HEK293 (cell line): ENCODE results near the gene CACYBP.

Experiments used
- CTCF ChIA-PET: fragments of 350-600 bp; formaldehyde crosslinking; extraction: SDS; loops from one replicate; lab custom pipeline; 2021; ENCODE audit warnings: antibody characterized with exemption; lab: Yijun Ruan, JAX
- POLR2A ChIA-PET: fragments of 300-600 bp; formaldehyde crosslinking; extraction: SDS; loops from one replicate; lab custom pipeline; 2020; ENCODE audit warnings: antibody characterized with exemption, inconsistent platforms; lab: Yijun Ruan, JAX
- H3K27ac ChIP-seq: fragments of 200-500 bp; sonication (Bioruptor generic); 2 replicates; pipeline ENCODE4 v1.5.1; 2014; ENCODE audit warnings: low read depth, low read length, control low read depth, inconsistent platforms; ENCODE audit errors: extremely low read depth
- H3K36me3 ChIP-seq, 2 experiments: fragments of 200-500 bp in 1 of 2; sonication (Bioruptor generic) in 1 of 2; 1 replicate in 1 of 2; 2 replicates in 1 of 2; pipeline ENCODE4 v1.5.1; 2014 to 2017; ENCODE audit warnings: inconsistent platforms in 2 of 2, low read length in 2 of 2; ENCODE audit not compliant: control insufficient read depth in 2 of 2, insufficient read depth in 1 of 2
- H3K4me1 ChIP-seq: fragments of 200-500 bp; sonication (Bioruptor generic); 2 replicates; pipeline ENCODE4 v1.5.1; 2014; ENCODE audit warnings: mild to moderate bottlenecking, low read length, inconsistent platforms; ENCODE audit not compliant: control insufficient read depth, insufficient read depth
- H3K4me3 ChIP-seq: 2 replicates; pipeline ENCODE4 v1.5.1; 2011; ENCODE audit warnings: low read depth, mild to moderate bottlenecking, control low read depth, low read length, moderate library complexity
- H3K9me3 ChIP-seq: fragments of 200-500 bp; sonication (Bioruptor generic); 2 replicates; pipeline ENCODE4 v1.5.1; 2014; ENCODE audit warnings: low read depth, low read length, inconsistent platforms; ENCODE audit not compliant: control insufficient read depth, insufficient read depth
- FEZF1 ChIP-seq: fragments of 450-650 bp; formaldehyde crosslinking; IDR thresholded peaks from 2 replicates; pipeline ENCODE4 v1.5.1; 2016; ENCODE audit warnings: missing biosample characterization, missing genetic modification characterization
- KLF10 ChIP-seq: fragments of 450-650 bp; IDR thresholded peaks from 2 replicates; pipeline ENCODE4 v1.5.1; 2018; ENCODE audit warnings: missing biosample characterization, mild to moderate bottlenecking, missing genetic modification characterization
- MZF1 ChIP-seq: fragments of 450-650 bp; formaldehyde crosslinking; IDR thresholded peaks from 2 replicates; pipeline ENCODE4 v1.5.1; 2017; ENCODE audit warnings: missing biosample characterization, missing genetic modification characterization, borderline replicate concordance
- YY1 ChIP-seq: fragments of 450-650 bp; formaldehyde crosslinking; IDR thresholded peaks from 2 replicates; pipeline ENCODE4 v1.5.1; 2018; ENCODE audit warnings: missing biosample characterization, missing genetic modification characterization
- ZBTB20 ChIP-seq: fragments of 450-650 bp; formaldehyde crosslinking; IDR thresholded peaks from 2 replicates; pipeline ENCODE4 v1.5.1; 2016; ENCODE audit warnings: missing biosample characterization, missing genetic modification characterization
- ZNF350 ChIP-seq: fragments of 450-650 bp; formaldehyde crosslinking; IDR thresholded peaks from 2 replicates; pipeline ENCODE4 v1.5.0; 2017; ENCODE audit warnings: missing biosample characterization, mild to moderate bottlenecking, missing genetic modification characterization
- ZNF514 ChIP-seq: fragments of 450-650 bp; formaldehyde crosslinking; IDR thresholded peaks from 2 replicates; pipeline ENCODE4 v1.5.1; 2016; ENCODE audit warnings: missing biosample characterization, missing genetic modification characterization
- ZNF596 ChIP-seq: fragments of 450-650 bp; IDR thresholded peaks from 2 replicates; pipeline ENCODE4 v1.5.0; 2018; ENCODE audit warnings: missing biosample characterization, mild to moderate bottlenecking, missing genetic modification characterization, moderate library complexity
- ZNF664 ChIP-seq: fragments of 450-650 bp; formaldehyde crosslinking; IDR thresholded peaks from 2 replicates; pipeline ENCODE4 v1.5.1; 2016; ENCODE audit warnings: missing biosample characterization, missing genetic modification characterization
- ZNF843 ChIP-seq: fragments of 450-650 bp; formaldehyde crosslinking; IDR thresholded peaks from 2 replicates; pipeline ENCODE4 v1.5.1; 2016; ENCODE audit warnings: missing biosample characterization, missing genetic modification characterization
- TF ChIP-seq, protein P1 (sequence below): fragments of 450-650 bp; formaldehyde crosslinking; IDR thresholded peaks from 2 replicates; pipeline ENCODE4 v1.5.1; 2016; ENCODE audit warnings: missing biosample characterization, missing genetic modification characterization, borderline replicate concordance
- TF ChIP-seq, protein P2 (sequence below): fragments of 450-650 bp; formaldehyde crosslinking; conservative IDR thresholded peaks from 2 replicates; pipeline ENCODE4 v1.5.1; 2016; ENCODE audit warnings: low read depth, missing biosample characterization, missing genetic modification characterization
- TF ChIP-seq, protein P3 (sequence below): fragments of 450-650 bp; formaldehyde crosslinking; IDR thresholded peaks from 2 replicates; pipeline ENCODE4 v1.5.1; 2017; ENCODE audit warnings: missing biosample characterization, missing genetic modification characterization
- TF ChIP-seq, protein P4 (sequence below): fragments of 450-650 bp; formaldehyde crosslinking; IDR thresholded peaks from 2 replicates; pipeline ENCODE4 v1.5.1; 2016; ENCODE audit warnings: missing biosample characterization, missing genetic modification characterization

CACYBP gene

DNA sequence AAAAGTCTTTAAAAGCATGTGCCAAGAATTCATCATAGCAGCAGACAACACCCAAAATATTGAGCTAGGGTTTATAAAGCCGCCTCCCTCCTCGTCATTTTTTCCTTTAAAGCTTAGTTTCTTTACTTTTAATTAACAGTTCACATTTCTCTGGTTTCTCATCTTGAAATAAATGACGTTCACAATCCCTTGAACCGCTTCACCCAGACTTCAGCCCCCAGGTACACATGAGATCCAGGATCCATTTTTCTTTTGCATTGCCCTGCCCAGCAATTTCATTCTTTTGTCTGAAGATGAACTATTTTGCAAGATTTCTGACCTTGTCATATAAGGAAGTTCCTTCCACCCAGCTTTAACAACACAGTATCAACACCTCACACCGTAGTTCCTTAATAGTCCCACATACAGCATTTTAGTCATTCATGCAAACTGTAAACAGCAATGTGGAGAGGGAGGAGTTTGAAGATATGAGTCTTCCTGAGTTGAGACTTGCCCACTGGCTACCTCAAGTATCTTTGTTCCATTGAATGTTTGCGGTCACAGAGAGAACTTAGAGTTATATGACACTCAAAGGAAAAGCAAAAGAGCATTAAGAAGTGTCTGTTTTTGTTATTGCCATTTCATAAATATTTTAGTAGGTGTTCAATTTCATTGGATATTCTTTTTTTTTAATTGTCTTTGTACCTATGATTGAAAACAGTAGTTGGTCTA, 35.3 kb upstream of the CACYBP start (continued):
- TF ChIP-seq, protein P1, sequence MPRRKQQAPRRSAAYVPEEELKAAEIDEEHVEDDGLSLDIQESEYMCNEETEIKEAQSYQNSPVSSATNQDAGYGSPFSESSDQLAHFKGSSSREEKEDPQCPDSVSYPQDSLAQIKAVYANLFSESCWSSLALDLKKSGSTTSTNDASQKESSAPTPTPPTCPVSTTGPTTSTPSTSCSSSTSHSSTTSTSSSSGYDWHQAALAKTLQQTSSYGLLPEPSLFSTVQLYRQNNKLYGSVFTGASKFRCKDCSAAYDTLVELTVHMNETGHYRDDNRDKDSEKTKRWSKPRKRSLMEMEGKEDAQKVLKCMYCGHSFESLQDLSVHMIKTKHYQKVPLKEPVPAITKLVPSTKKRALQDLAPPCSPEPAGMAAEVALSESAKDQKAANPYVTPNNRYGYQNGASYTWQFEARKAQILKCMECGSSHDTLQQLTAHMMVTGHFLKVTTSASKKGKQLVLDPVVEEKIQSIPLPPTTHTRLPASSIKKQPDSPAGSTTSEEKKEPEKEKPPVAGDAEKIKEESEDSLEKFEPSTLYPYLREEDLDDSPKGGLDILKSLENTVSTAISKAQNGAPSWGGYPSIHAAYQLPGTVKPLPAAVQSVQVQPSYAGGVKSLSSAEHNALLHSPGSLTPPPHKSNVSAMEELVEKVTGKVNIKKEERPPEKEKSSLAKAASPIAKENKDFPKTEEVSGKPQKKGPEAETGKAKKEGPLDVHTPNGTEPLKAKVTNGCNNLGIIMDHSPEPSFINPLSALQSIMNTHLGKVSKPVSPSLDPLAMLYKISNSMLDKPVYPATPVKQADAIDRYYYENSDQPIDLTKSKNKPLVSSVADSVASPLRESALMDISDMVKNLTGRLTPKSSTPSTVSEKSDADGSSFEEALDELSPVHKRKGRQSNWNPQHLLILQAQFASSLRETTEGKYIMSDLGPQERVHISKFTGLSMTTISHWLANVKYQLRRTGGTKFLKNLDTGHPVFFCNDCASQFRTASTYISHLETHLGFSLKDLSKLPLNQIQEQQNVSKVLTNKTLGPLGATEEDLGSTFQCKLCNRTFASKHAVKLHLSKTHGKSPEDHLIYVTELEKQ (tag by site-specific recombination) = no peak
- TF ChIP-seq ZNF843 (tag by site-specific recombination) (no peak), FEZF1 (tag by site-specific recombination) (peak; percentile 90), ZNF596 (tag by site-specific recombination) (no peak), ZNF514 (tag by site-specific recombination) (no peak), ZNF350 (no peak), ZNF664 (tag by site-specific recombination) (no peak), ZBTB20 (tag by site-specific recombination) (no peak), YY1 (tag by site-specific recombination) (no peak), MZF1 (tag by site-specific recombination) (no peak)
- TF ChIP-seq, protein P2, sequence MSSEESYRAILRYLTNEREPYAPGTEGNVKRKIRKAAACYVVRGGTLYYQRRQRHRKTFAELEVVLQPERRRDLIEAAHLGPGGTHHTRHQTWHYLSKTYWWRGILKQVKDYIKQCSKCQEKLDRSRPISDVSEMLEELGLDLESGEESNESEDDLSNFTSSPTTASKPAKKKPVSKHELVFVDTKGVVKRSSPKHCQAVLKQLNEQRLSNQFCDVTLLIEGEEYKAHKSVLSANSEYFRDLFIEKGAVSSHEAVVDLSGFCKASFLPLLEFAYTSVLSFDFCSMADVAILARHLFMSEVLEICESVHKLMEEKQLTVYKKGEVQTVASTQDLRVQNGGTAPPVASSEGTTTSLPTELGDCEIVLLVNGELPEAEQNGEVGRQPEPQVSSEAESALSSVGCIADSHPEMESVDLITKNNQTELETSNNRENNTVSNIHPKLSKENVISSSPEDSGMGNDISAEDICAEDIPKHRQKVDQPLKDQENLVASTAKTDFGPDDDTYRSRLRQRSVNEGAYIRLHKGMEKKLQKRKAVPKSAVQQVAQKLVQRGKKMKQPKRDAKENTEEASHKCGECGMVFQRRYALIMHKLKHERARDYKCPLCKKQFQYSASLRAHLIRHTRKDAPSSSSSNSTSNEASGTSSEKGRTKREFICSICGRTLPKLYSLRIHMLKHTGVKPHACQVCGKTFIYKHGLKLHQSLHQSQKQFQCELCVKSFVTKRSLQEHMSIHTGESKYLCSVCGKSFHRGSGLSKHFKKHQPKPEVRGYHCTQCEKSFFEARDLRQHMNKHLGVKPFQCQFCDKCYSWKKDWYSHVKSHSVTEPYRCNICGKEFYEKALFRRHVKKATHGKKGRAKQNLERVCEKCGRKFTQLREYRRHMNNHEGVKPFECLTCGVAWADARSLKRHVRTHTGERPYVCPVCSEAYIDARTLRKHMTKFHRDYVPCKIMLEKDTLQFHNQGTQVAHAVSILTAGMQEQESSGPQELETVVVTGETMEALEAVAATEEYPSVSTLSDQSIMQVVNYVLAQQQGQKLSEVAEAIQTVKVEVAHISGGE (tag by site-specific recombination) = no peak

DNA sequence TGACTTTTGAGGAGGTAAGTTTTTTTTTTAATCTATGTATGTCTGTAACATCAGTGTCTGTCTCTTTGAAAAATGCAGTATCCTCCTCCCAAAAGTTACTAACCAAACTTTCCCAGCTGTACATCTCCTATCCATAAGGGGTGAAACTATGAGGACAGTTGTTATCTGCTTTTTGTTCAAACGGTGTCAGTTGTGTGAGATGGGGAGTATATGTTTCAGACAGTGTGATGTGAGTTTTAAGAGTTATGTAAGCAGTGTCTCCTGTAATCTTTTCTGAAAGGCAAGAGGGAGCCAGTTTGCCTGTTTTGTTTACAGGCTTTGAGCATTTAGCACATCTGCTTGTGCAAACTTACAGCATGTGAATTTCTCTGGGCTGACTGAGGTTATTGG, 34.8 kb upstream of the CACYBP start:
- no peak overlapping the region for H3K4me3 ChIP-seq
- no peaks in the 10 kb centered on the region for H3K9me3 ChIP-seq
- TF ChIP-seq, protein P3, sequence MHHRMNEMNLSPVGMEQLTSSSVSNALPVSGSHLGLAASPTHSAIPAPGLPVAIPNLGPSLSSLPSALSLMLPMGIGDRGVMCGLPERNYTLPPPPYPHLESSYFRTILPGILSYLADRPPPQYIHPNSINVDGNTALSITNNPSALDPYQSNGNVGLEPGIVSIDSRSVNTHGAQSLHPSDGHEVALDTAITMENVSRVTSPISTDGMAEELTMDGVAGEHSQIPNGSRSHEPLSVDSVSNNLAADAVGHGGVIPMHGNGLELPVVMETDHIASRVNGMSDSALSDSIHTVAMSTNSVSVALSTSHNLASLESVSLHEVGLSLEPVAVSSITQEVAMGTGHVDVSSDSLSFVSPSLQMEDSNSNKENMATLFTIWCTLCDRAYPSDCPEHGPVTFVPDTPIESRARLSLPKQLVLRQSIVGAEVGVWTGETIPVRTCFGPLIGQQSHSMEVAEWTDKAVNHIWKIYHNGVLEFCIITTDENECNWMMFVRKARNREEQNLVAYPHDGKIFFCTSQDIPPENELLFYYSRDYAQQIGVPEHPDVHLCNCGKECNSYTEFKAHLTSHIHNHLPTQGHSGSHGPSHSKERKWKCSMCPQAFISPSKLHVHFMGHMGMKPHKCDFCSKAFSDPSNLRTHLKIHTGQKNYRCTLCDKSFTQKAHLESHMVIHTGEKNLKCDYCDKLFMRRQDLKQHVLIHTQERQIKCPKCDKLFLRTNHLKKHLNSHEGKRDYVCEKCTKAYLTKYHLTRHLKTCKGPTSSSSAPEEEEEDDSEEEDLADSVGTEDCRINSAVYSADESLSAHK (tag by site-specific recombination) = peak; percentile 55; the same call in 1 of the 2 replicates
- TF ChIP-seq, protein P4, sequence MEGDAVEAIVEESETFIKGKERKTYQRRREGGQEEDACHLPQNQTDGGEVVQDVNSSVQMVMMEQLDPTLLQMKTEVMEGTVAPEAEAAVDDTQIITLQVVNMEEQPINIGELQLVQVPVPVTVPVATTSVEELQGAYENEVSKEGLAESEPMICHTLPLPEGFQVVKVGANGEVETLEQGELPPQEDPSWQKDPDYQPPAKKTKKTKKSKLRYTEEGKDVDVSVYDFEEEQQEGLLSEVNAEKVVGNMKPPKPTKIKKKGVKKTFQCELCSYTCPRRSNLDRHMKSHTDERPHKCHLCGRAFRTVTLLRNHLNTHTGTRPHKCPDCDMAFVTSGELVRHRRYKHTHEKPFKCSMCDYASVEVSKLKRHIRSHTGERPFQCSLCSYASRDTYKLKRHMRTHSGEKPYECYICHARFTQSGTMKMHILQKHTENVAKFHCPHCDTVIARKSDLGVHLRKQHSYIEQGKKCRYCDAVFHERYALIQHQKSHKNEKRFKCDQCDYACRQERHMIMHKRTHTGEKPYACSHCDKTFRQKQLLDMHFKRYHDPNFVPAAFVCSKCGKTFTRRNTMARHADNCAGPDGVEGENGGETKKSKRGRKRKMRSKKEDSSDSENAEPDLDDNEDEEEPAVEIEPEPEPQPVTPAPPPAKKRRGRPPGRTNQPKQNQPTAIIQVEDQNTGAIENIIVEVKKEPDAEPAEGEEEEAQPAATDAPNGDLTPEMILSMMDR (tag by site-specific recombination) = 0 out of 2 replicates have a peak, but pooled peaks have one; percentile 15
- TF ChIP-seq KLF10 (tag by site-specific recombination) = no peak
- peaks cover 17% of the 10 kb centered on the region for H3K4me1 ChIP-seq
- POLR2A ChIA-PET = interaction anchor here (1.3 kb wide), 1 partner anchor 34 kb away, joined by 5 read pairs; no protein-coding TSS in a partner anchor
- H3K27ac ChIP-seq = no peak overlapping the region
- CTCF ChIA-PET = interaction anchor here (0.6 to 2.0 kb wide), 3 partner anchors 18 to 747 kb away, joined by 4 to 8 read pairs (median 7); no protein-coding TSS in a partner anchor
- no peaks in the 10 kb centered on the region for H3K36me3 ChIP-seq
